Measurements from ENCODE around the gene CASKIN1.
A peak's percentile ranks its signal among the peaks of the same experiment; 100 is the strongest.

CASKIN1 gene

DNA sequence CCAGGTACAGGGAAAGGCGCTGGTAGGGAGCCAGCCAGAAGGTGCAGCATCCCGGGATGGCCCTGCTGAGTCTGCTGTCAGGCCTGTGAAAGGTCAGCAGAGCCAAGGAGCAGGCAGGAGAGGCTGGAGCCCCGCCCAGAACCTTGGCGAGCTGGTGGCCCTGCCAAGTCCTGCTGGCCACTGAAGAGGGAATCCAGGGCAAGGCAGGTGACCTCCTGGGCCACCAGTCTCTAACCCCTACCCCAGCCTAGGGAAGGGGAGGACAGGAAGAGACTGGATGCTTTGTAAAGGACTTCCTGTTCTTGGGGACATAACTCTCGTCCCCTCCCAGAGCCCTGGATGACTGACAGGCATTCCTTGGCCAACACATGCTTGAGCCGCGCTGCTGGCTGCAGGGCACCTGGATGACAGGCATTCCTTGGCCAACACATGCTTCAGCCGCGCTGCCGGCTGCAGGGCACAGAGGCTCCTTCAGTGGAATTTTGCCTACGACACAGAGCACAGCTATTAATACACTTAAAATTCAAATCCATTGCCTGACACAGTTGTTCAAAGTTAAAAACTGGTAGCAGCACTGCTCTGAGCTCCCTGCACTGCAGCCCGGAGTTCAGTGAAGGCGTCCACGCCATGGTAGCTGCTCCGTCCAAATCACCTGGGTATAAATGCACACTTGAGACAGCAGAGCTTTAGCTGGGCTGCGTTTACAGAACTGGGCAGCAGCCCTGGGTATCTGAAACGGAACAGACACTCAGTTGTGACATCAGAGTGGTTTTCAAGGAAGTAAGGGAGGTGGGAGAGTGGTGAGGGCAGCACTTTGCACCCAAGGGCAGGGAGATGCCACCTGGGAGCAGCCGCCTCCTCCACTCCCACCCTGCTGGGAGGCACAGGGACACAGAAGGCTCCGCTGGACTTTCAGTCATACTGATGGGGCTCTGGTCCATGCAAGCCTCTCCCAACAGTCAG, 16.2 kb upstream of the CASKIN1 start:
- TF ChIP-seq, protein P1, sequence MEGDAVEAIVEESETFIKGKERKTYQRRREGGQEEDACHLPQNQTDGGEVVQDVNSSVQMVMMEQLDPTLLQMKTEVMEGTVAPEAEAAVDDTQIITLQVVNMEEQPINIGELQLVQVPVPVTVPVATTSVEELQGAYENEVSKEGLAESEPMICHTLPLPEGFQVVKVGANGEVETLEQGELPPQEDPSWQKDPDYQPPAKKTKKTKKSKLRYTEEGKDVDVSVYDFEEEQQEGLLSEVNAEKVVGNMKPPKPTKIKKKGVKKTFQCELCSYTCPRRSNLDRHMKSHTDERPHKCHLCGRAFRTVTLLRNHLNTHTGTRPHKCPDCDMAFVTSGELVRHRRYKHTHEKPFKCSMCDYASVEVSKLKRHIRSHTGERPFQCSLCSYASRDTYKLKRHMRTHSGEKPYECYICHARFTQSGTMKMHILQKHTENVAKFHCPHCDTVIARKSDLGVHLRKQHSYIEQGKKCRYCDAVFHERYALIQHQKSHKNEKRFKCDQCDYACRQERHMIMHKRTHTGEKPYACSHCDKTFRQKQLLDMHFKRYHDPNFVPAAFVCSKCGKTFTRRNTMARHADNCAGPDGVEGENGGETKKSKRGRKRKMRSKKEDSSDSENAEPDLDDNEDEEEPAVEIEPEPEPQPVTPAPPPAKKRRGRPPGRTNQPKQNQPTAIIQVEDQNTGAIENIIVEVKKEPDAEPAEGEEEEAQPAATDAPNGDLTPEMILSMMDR (IDR thresholded peaks at IDR 0.05; ENCODE audit: insufficient read depth, low read depth, low read length, missing control alignments) = no peak
- peak overlapping the region; percentile 50 for H3K4me3 ChIP-seq (ENCODE audit: low read length)
- peak; percentile 55 for DNase-seq (ENCODE audit: low read depth)

DNA sequence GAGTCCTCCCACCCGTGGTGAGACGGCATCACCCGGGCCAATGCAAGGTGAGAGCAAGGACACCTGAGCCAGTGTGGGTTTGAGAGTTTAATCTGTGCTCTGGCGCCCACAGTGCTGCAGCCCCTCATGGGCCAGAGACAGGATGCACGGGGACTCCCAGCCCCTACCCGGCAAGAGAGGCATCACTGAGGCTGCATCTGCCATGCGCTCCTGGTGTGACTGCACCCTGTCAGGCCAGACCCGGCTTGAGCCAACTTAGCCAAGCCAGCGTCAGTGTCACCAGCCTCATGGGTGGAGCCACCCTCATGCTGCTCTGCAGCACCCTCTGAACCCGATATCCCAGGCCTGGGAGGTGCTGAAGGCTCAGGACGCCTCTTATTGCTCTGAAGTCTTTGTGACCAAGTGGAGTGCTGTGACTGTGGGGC, 15.5 kb upstream of the CASKIN1 start:
- DNase-seq (ENCODE audit: low read depth) = no peak
- TF ChIP-seq, protein P1 (IDR thresholded peaks at IDR 0.05; ENCODE audit: insufficient read depth, low read depth, low read length, missing control alignments) = no peak
- no peak overlapping the region for H3K4me3 ChIP-seq (ENCODE audit: low read length)

DNA sequence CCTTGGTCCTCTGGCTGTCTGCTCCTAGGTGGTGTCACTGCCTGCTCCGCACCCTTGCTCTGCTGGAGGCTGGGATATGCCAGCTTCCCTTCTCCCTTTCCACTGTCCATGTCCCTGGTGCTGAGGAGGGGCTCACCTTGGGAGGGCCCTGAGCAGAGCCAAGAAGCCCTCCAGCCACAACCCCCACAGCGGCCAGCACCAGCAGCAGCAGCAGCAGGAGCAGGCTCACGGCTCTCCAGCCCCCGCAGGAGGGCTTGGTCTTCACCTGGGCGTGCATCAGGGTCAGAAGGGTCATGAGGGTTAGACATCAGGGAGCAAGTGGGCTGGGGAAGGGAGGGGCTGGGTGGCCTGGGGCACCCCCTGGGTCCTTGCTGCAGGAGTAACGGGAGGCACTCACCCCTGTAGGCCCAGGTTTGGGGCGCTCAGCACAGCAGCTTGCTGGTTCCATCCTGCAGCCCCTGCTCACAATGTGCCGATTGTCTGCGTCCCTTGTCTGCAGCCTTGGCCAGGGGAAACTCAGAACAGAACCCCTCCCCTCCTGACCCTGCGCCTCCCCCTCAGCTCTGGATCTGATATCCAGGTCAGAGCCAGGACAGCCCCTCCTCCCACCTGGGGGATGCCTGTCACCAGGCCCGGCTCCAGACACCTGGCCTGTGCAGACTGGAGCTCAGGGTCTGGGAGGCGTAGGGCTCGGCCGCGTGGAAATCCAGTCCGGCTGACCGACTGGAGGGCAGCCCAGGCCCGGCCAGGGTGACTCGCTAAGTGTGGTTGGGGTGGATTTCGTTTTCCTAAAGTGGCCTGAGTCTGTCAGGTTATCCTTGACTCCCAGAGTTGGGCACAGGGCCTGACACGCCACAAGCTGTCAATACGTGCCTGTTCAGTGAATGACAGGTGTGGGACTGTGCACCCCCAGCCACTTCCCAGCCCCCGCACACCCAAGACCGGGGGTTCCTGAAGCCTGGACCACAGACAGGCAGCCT, 14.3 kb upstream of the CASKIN1 start, which contains the start of gene BRICD5:
TSS of gene BRICD5 (minus strand) at position 478 of the 980 bp plus-strand sequence. CDS start at position 448, 30 bp downstream.
- no peak for DNase-seq (ENCODE audit: low read depth)
- TF ChIP-seq, protein P1 (IDR thresholded peaks at IDR 0.05; ENCODE audit: insufficient read depth, low read depth, low read length, missing control alignments) = no peak
- H3K4me3 ChIP-seq (ENCODE audit: low read length) = no peak within 1 kb of the TSS

DNA sequence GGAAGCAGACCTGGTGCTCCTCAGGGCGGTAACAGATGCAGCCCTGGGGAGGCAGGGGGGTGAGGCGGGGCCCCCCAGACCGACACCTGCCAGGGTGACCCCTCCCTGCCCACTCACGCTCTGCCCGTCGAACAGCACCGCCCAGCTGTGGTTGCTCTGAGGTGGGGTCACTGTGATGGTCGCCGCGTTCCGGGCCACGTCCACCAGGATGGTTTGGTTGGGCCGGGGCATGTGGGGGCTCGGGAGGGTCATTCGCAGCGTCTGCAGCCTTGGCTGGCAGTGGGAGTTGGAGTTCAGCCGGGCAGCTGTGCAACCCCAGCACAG, 13.6 kb upstream of the CASKIN1 start:
- H3K4me3 ChIP-seq (ENCODE audit: low read length) = no peak overlapping the region
- TF ChIP-seq, protein P1 (IDR thresholded peaks at IDR 0.05; ENCODE audit: insufficient read depth, low read depth, low read length, missing control alignments) = no peak
- no peak for DNase-seq (ENCODE audit: low read depth)

DNA sequence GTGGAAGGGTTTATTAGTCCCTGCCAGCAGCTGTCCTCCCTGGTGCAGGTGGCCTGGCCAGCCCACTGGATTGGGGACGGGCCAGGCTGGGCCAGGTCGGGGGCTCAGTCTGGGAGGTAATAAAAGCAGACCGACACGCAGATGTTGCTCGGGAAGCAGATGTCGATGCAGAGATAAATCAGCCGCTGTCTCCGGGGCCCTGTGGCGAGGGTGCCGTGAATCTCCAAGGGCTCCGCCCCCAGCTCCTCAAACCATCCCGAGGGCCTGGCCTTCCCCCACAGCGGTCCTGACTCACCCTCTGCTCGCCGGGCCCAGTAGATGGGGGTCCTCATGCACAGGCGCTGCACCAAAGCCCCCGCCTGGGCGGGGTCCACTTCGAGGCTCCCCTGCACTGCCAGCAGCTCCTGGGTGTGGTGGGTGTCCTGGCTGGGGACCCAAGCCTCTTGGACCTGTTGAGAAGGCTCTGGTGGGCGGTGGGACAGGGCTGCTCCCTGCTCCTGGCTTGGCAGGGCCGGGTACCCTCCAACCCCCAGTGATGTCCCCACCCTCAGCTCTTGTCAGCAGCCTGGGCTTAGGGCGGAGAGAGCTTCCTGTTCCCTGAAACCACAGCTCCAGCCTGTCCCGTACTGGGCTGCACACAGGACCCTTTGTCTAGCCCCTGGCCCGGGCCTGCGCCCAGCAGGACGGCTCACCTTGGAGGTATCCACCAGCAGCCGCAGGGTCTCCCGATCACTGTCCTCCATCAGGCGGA, 13.0 kb upstream of the CASKIN1 start:
- TF ChIP-seq, protein P1 (IDR thresholded peaks at IDR 0.05; ENCODE audit: insufficient read depth, low read depth, low read length, missing control alignments) = no peak
- no peak overlapping the region for H3K4me3 ChIP-seq (ENCODE audit: low read length)
- DNase-seq (ENCODE audit: low read depth) = no peak

DNA sequence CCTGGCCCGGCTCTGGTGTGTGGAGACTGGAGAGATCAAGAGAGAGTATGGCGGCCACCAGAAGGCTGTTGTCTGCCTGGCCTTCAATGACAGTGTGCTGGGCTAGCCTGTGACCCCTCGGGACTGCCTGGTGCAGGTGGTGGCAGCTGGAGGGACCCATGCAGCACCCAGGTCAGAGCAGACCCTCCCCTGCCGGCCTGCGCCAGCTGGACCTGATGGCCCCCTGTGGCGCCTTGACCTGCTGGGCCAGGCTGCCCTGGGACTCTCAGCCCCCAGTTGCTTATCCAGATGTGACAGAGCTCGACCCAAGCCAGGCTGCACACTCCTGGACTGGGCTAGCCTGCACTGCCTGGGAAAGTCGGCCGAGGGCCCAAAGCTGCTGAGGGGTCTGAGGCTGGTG, 12.4 kb upstream of the CASKIN1 start:
- no peak overlapping the region for H3K4me3 ChIP-seq (ENCODE audit: low read length)
- TF ChIP-seq, protein P1 (IDR thresholded peaks at IDR 0.05; ENCODE audit: insufficient read depth, low read depth, low read length, missing control alignments) = no peak
- DNase-seq (ENCODE audit: low read depth) = no peak

Data from epithelial cell of esophagus (primary cell).